Measurements from ENCODE around the gene PIAS1. TPM values are rescaled to one million over a fixed set of nuclear protein-coding genes. Genes with fewer than 3 reads are reported as not detected.

PIAS1 gene
- total and polyA plus RNA-seq, 2 donors (not counting 3 experiments of a cell fraction or from before 2014, with no cell fraction given), result 23.7 to 24.2 TPM

DNA sequence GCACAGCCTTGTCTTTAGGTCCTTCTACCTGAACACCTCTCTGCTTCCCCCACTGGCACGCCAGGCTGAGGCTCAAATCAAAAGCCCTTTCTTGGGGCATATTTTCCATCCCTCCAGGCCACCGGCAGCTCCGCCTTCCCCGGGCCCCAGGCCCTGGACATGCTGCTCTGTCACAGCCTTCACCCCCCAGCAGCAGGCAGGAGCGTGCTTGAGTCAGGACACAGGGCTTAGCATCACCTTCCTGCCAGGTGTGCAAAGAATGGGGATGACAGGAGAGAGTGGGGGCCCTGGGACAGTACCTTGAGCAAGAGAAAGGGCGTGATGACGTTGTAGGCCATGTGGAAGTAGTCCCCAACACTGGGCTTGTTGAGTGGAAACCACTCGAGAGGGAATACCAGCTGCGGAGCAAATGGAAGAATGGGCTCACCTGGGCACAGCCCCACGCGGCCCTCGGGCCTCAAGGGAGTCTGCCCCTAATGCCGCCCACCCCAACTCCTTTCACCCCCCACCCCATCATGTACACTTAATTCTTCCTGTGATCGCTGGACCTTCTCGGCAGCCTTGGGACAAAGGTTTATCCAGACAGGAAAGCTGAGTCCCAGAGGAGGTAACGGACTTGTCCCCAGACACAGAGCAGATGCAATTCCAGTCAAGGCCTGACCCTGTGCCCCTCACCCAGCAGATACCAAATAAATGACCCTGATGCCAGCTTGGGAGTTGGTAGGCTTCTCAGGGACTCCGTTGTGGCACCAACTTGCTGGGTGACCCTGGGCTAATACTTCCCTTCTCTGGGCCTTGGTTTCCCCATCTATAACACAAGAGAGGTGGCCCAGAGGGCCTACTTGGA is 160.1 kb downstream of the PIAS1 start:
- DNase-seq (ENCODE audit: low read depth, low spot score) (no peak), FAIRE-seq (no peak)
- H3K9me3 ChIP-seq (replicated peaks; ENCODE audit: control insufficient read depth, insufficient read depth, low read length), result no peaks in the 10 kb centered on the region
- no peak overlapping the region for H3K27ac ChIP-seq (ENCODE audit: insufficient read depth, low read depth, low read length)
- intact Hi-C loops (cut with micrococcal nuclease) (no loop called here), dilution Hi-C loops (cut with MboI; ENCODE audit: extremely low pct_ligation_motif_present, low sequenced_read_pairs) (no loop called here)
- H3K4me1 ChIP-seq (ENCODE audit: control insufficient read depth, extremely low read depth, insufficient read depth, low read length), result no peaks in the 10 kb centered on the region
- no peak overlapping the region for H3K9ac ChIP-seq (replicated peaks; ENCODE audit: extremely low read depth, insufficient read depth, low read length)
- ChIA-PET POLR2A (interaction anchor here (0.7 kb wide), 1 partner anchor 59 kb away, joined by 3 read pairs; no protein-coding TSS in a partner anchor), CTCF (no interaction called here)
- no peaks in the 10 kb centered on the region for H3K36me3 ChIP-seq (ENCODE audit: control insufficient read depth in 2 of 2, extremely low read depth in 1 of 2, insufficient read depth in 2 of 2, low read length in 2 of 2)
- BruUV-seq (replicated peaks), result no TSS peak
- peaks cover 24% of the 10 kb centered on the region for H3K79me2 ChIP-seq (ENCODE audit: control insufficient read depth, insufficient read depth, low read length)
- H3K4me2 ChIP-seq (ENCODE audit: insufficient read depth, low read length), result no peak overlapping the region
- no peaks in the 10 kb centered on the region for H3K9me1 ChIP-seq (replicated peaks; ENCODE audit: control insufficient read depth, extremely low read depth, insufficient read depth, low read length)
- no peak overlapping the region for H3K4me3 ChIP-seq (replicated peaks in 1 of 3; ENCODE audit: insufficient read depth in 1 of 3, low read depth in 1 of 3, low read length in 3 of 3)
- no peak overlapping the region for H2AFZ ChIP-seq (ENCODE audit: low read depth, low read length)
- H4K20me1 ChIP-seq (replicated peaks; ENCODE audit: control insufficient read depth, extremely low read depth, insufficient read depth, low read length), result no peaks in the 10 kb centered on the region
- no peak for TF ChIP-seq MAX (IDR thresholded peaks at IDR 0.05; ENCODE audit: insufficient read depth, insufficient read length)
- TF ChIP-seq EZH2 (IDR thresholded peaks at IDR 0.05; ENCODE audit: borderline replicate concordance, low read depth, low read length, severe bottlenecking), result no peak
- no peak for TF ChIP-seq JUN (IDR thresholded peaks at IDR 0.05; ENCODE audit: borderline replicate concordance, insufficient read depth, insufficient read length, low read depth)
- TF ChIP-seq MYC (IDR thresholded peaks at IDR 0.05; ENCODE audit: low read depth, low read length), result no peak
- TF ChIP-seq CTCF (IDR thresholded peaks at IDR 0.05; ENCODE audit: extremely low read depth in 1 of 2, insufficient read depth in 1 of 2, low read depth in 1 of 2, low read length in 2 of 2), result no peak
- TF ChIP-seq GATA2 (IDR thresholded peaks at IDR 0.05; ENCODE audit: insufficient read depth, insufficient read length, low read depth, low read length), result no peak
- TF ChIP-seq POLR2AphosphoS5 (IDR thresholded peaks at IDR 0.05; ENCODE audit: insufficient read depth, low read depth, low read length), result no peak
- TF ChIP-seq POLR2A (IDR thresholded peaks at IDR 0.05; ENCODE audit: low read depth, low read length), result no peak
- no peaks in the 10 kb centered on the region for H3K27me3 ChIP-seq (ENCODE audit: control insufficient read depth in 2 of 2, insufficient read depth in 2 of 2, low read length in 2 of 2)

All from endothelial cell of umbilical vein (primary cell).